ENCODE results near the gene FLNB. TPM values are rescaled to one million over a fixed set of nuclear protein-coding genes. Genes with fewer than 3 reads are reported as not detected.

The FLNB gene
- total and polyA plus RNA-seq, 5 donors, result 22.9 to 44.9 (median 34.0) TPM

- Histone ChIP-seq H3K27me3 (ENCODE audit: control insufficient read depth, insufficient read depth) (no peaks in the 10 kb centered on the region), H3K4me1 (ENCODE audit: control insufficient read depth, insufficient read depth, low read length) (peaks cover 2% of the 10 kb centered on the region), H3K4me3 (ENCODE audit: low read length) (no peak overlapping the region), H3K27ac (ENCODE audit: low read length) (no peak overlapping the region), H3K9me3 (ENCODE audit: control insufficient read depth, low read length) (no peaks in the 10 kb centered on the region)
- intact Hi-C loops (cut with DNase I), result loop anchor here in 2 of 4 donors (10.0 kb wide), 1 partner anchor 175 kb away; no protein-coding TSS in a partner anchor
- WGBS, result 84% methylated on average over 11 of the region's 11 CpGs
- DNase-seq (no peak), ATAC-seq (peak; percentile 23 to 57)
Observed at GRCh38 chr3:57999417-58000115, 8.7 kb upstream of the FLNB start.

- Histone ChIP-seq H3K27me3 (ENCODE audit: control insufficient read depth, insufficient read depth) (no peaks in the 10 kb centered on the region), H3K9me3 (ENCODE audit: control insufficient read depth, low read length) (no peaks in the 10 kb centered on the region), H3K4me1 (ENCODE audit: control insufficient read depth, insufficient read depth, low read length) (peaks cover 2% of the 10 kb centered on the region), H3K4me3 (ENCODE audit: low read length) (no peak overlapping the region), H3K27ac (ENCODE audit: low read length) (no peak overlapping the region)
- 87% methylated on average over 7 of the region's 7 CpGs for WGBS
- intact Hi-C loops (cut with DNase I), result loop anchor here in 2 of 4 donors (10.0 kb wide), 1 partner anchor 174 kb away; no protein-coding TSS in a partner anchor
- ATAC-seq (peak in 1 of 2 donors; percentile 27), DNase-seq (no peak)
Observed at GRCh38 chr3:58000306-58001085, 7.7 kb upstream of the FLNB start.

GRCh38 chr3:58001086-58001467 is 7.1 kb upstream of the FLNB start:
- no peak for ATAC-seq
- 97% methylated on average over 3 of the region's 3 CpGs for WGBS
- Histone ChIP-seq H3K4me3 (ENCODE audit: low read length) (no peak overlapping the region), H3K9me3 (ENCODE audit: control insufficient read depth, low read length) (no peaks in the 10 kb centered on the region), H3K27ac (ENCODE audit: low read length) (no peak overlapping the region), H3K4me1 (ENCODE audit: control insufficient read depth, insufficient read depth, low read length) (peaks cover 2% of the 10 kb centered on the region), H3K27me3 (ENCODE audit: control insufficient read depth, insufficient read depth) (no peaks in the 10 kb centered on the region)
- no peak for DNase-seq
- intact Hi-C loops (cut with DNase I), result loop anchor here in 2 of 4 donors (10.0 kb wide), 1 partner anchor 174 kb away; no protein-coding TSS in a partner anchor

GRCh38 chr3:58001979-58002378 is 6.2 kb upstream of the FLNB start:
- Histone ChIP-seq H3K4me1 (ENCODE audit: control insufficient read depth, insufficient read depth, low read length) (peaks cover 2% of the 10 kb centered on the region), H3K27me3 (ENCODE audit: control insufficient read depth, insufficient read depth) (no peaks in the 10 kb centered on the region), H3K4me3 (ENCODE audit: low read length) (no peak overlapping the region), H3K9me3 (ENCODE audit: control insufficient read depth, low read length) (no peaks in the 10 kb centered on the region), H3K27ac (ENCODE audit: low read length) (no peak overlapping the region)
- ATAC-seq, result no peak
- intact Hi-C loops (cut with DNase I), result loop anchor here in 2 of 4 donors (10.0 kb wide), 1 partner anchor 173 kb away; no protein-coding TSS in a partner anchor
- DNase-seq, result no peak
- WGBS, result 91% methylated on average over 7 of the region's 7 CpGs

GRCh38 chr3:58003093-58003492 is 5.1 kb upstream of the FLNB start:
- intact Hi-C loops (cut with DNase I), result loop anchor here in 2 of 4 donors (10.0 kb wide), 1 partner anchor 172 kb away; no protein-coding TSS in a partner anchor
- H3K27me3 ChIP-seq (ENCODE audit: control insufficient read depth, insufficient read depth), result no peaks in the 10 kb centered on the region
- peaks cover 2% of the 10 kb centered on the region for H3K4me1 ChIP-seq (ENCODE audit: control insufficient read depth, insufficient read depth, low read length)
- DNase-seq (no peak), ATAC-seq (no peak)
- WGBS, result 74% methylated on average over 5 of the region's 5 CpGs
- H3K27ac ChIP-seq (ENCODE audit: low read length), result no peak overlapping the region
- H3K4me3 ChIP-seq (ENCODE audit: low read length), result no peak overlapping the region
- H3K9me3 ChIP-seq (ENCODE audit: control insufficient read depth, low read length), result no peaks in the 10 kb centered on the region

GRCh38 chr3:58004973-58005372 is 3.2 kb upstream of the FLNB start:
- 92% methylated on average over 6 of the region's 6 CpGs for WGBS
- Histone ChIP-seq H3K4me3 (ENCODE audit: low read length) (no peak overlapping the region), H3K27me3 (ENCODE audit: control insufficient read depth, insufficient read depth) (no peaks in the 10 kb centered on the region), H3K4me1 (ENCODE audit: control insufficient read depth, insufficient read depth, low read length) (peaks cover 4% of the 10 kb centered on the region), H3K27ac (ENCODE audit: low read length) (no peak overlapping the region), H3K9me3 (ENCODE audit: control insufficient read depth, low read length) (no peaks in the 10 kb centered on the region)
- intact Hi-C loops (cut with DNase I), result loop anchor here in 3 of 4 donors (5.0 to 10.0 kb wide), 2 partner anchors 167 to 170 kb away; no protein-coding TSS in a partner anchor
- ATAC-seq (no peak), DNase-seq (no peak)

- Histone ChIP-seq H3K27ac (ENCODE audit: low read length) (no peak overlapping the region), H3K4me1 (ENCODE audit: control insufficient read depth, insufficient read depth, low read length) (peaks cover 6% of the 10 kb centered on the region), H3K4me3 (ENCODE audit: low read length) (no peak overlapping the region), H3K27me3 (ENCODE audit: control insufficient read depth, insufficient read depth) (no peaks in the 10 kb centered on the region), H3K9me3 (ENCODE audit: control insufficient read depth, low read length) (no peaks in the 10 kb centered on the region)
- intact Hi-C loops (cut with DNase I), result loop anchor here in 3 of 4 donors (5.0 to 10.0 kb wide), 2 partner anchors 167 to 169 kb away; no protein-coding TSS in a partner anchor
- 72% methylated on average over 2 of the region's 2 CpGs for WGBS
- ATAC-seq (no peak), DNase-seq (no peak)
Observed at GRCh38 chr3:58005669-58006068, 2.6 kb upstream of the FLNB start.

GRCh38 chr3:58006661-58007060 is 1.6 kb upstream of the FLNB start:
- Histone ChIP-seq H3K4me3 (ENCODE audit: low read length) (no peak overlapping the region), H3K9me3 (ENCODE audit: control insufficient read depth, low read length) (no peaks in the 10 kb centered on the region), H3K27ac (ENCODE audit: low read length) (no peak overlapping the region), H3K4me1 (ENCODE audit: control insufficient read depth, insufficient read depth, low read length) (peaks cover 6% of the 10 kb centered on the region), H3K27me3 (ENCODE audit: control insufficient read depth, insufficient read depth) (no peaks in the 10 kb centered on the region)
- 76% methylated on average over 6 of the region's 6 CpGs for WGBS
- intact Hi-C loops (cut with DNase I), result loop anchor here in 3 of 4 donors (5.0 to 10.0 kb wide), 2 partner anchors 166 to 168 kb away; no protein-coding TSS in a partner anchor
- no peak for ATAC-seq
- DNase-seq, result no peak

GRCh38 chr3:58009026-58009748 is 965 bp downstream of the FLNB start:
- Histone ChIP-seq H3K4me3 (ENCODE audit: low read length) (peak overlapping the region; percentile 91), H3K27ac (ENCODE audit: low read length) (peak overlapping the region; percentile 86), H3K27me3 (ENCODE audit: control insufficient read depth, insufficient read depth) (no peaks in the 10 kb centered on the region), H3K4me1 (ENCODE audit: control insufficient read depth, insufficient read depth, low read length) (peaks cover 9% of the 10 kb centered on the region), H3K9me3 (ENCODE audit: control insufficient read depth, low read length) (no peaks in the 10 kb centered on the region)
- WGBS, result 25% methylated on average over 33 of the region's 33 CpGs
- ATAC-seq (peak; percentile 15 to 20), DNase-seq (peak; percentile 38 to 73 (median 69))
- intact Hi-C loops (cut with DNase I), result loop anchor here (2.0 to 10.0 kb wide), 3 partner anchors 162 to 166 kb away; no protein-coding TSS in a partner anchor

- intact Hi-C loops (cut with DNase I), result loop anchor here (2.0 to 10.0 kb wide), 4 partner anchors 105 to 165 kb away; no protein-coding TSS in a partner anchor
- H3K9me3 ChIP-seq (ENCODE audit: control insufficient read depth, low read length), result no peaks in the 10 kb centered on the region
- H3K27ac ChIP-seq (ENCODE audit: low read length), result peak overlapping the region; percentile 2
- no peak for DNase-seq
- WGBS, result 56% methylated on average over 6 of the region's 6 CpGs
- no peaks in the 10 kb centered on the region for H3K27me3 ChIP-seq (ENCODE audit: control insufficient read depth, insufficient read depth)
- ATAC-seq, result peak; percentile 17 to 46
- H3K4me1 ChIP-seq (ENCODE audit: control insufficient read depth, insufficient read depth, low read length), result peaks cover 9% of the 10 kb centered on the region
- H3K4me3 ChIP-seq (ENCODE audit: low read length), result peak overlapping the region; percentile 91
Observed at GRCh38 chr3:58009749-58010535, 1.7 kb downstream of the FLNB start.

All from right cardiac atrium (tissue), 5 donors.